Stimulated activated CD8-positive, alpha-beta memory T cell treated with anti-CD3 and anti-CD28 coated beads, Interleukin-2, amount 100 ng/mL, for 48 hours (primary cell): Measurements from ENCODE around the gene SSU72.
"Not testable (repeated sequence)": the region's sequence is repeated elsewhere in the genome, so short reads cannot be mapped to it uniquely, and the experiment has no call there.

Source experiments
- DNase-seq, 2 donors: peaks; one replicate each; pipeline ENCODE4 v3.0.0-alpha.2; 2020; ENCODE audit warnings: low read depth in 2 of 2

Gene SSU72

GRCh38 chr1:1558591-1558990 lies 16.1 kb downstream of the SSU72 start:
- no peak for DNase-seq

- DNase-seq = not testable (repeated sequence)
Measured at GRCh38 chr1:1557688-1558087, 17.0 kb downstream of the SSU72 start.

- not testable (repeated sequence) for DNase-seq
Measured at GRCh38 chr1:1556961-1557360, 17.7 kb downstream of the SSU72 start.

GRCh38 chr1:1556505-1556904 lies 18.2 kb downstream of the SSU72 start:
- no peak for DNase-seq

GRCh38 chr1:1554926-1555915 lies 19.4 kb downstream of the SSU72 start:
- DNase-seq = no peak

- no peak for DNase-seq
Measured at GRCh38 chr1:1554550-1554925, 20.1 kb downstream of the SSU72 start.

- DNase-seq = no peak
Measured at GRCh38 chr1:1553821-1554494, 20.7 kb downstream of the SSU72 start.

- DNase-seq = no peak
Measured at GRCh38 chr1:1552263-1552639, 22.4 kb downstream of the SSU72 start.

GRCh38 chr1:1551524-1552262 lies 23.0 kb downstream of the SSU72 start:
- DNase-seq = no peak

GRCh38 chr1:1550591-1551432 lies 23.9 kb downstream of the SSU72 start:
- DNase-seq = no peak

GRCh38 chr1:1550087-1550486 lies 24.6 kb downstream of the SSU72 start:
- no peak for DNase-seq

- no peak for DNase-seq
Measured at GRCh38 chr1:1548591-1548990, 26.1 kb downstream of the SSU72 start.

- no peak for DNase-seq
Measured at GRCh38 chr1:1547476-1547875, 27.2 kb downstream of the SSU72 start.

GRCh38 chr1:1547011-1547410 lies 27.7 kb downstream of the SSU72 start:
- no peak for DNase-seq

GRCh38 chr1:1545946-1546737 lies 28.5 kb downstream of the SSU72 start:
- no peak for DNase-seq

GRCh38 chr1:1544544-1544943 lies 30.1 kb downstream of the SSU72 start:
- no peak for DNase-seq

- DNase-seq = no peak
Measured at GRCh38 chr1:1543706-1544099, 31.0 kb downstream of the SSU72 start.

GRCh38 chr1:1542766-1543705 lies 31.6 kb downstream of the SSU72 start:
- DNase-seq = no peak

- no peak for DNase-seq
Measured at GRCh38 chr1:1541956-1542765, 32.5 kb downstream of the SSU72 start.
